GM19193 (cell line): ENCODE results near the gene TMA7.

ENCODE experiments used
- POLR2A ChIP-seq: IDR thresholded peaks from 4 replicates; pipeline ENCODE4 v1.6.1; 2011; ENCODE audit not compliant: insufficient read depth, insufficient read length; ENCODE audit errors: extremely low read depth

The TMA7 gene

GRCh38 chr3:48405971-48406370 is 34.1 kb upstream of the TMA7 start:
- TF ChIP-seq POLR2A, result no peak

GRCh38 chr3:48406443-48407431 is 33.3 kb upstream of the TMA7 start:
- no peak for TF ChIP-seq POLR2A

GRCh38 chr3:48407542-48408099 is 32.4 kb upstream of the TMA7 start:
- TF ChIP-seq POLR2A, result no peak

GRCh38 chr3:48408823-48409281 is 31.2 kb upstream of the TMA7 start:
- no peak for TF ChIP-seq POLR2A

GRCh38 chr3:48409291-48410201 is 30.5 kb upstream of the TMA7 start:
- no peak for TF ChIP-seq POLR2A

- TF ChIP-seq POLR2A, result no peak
These were observed 29.6 kb upstream of the TMA7 start for GRCh38 chr3:48410205-48411040.

- no peak for TF ChIP-seq POLR2A
These were observed 28.9 kb upstream of the TMA7 start for GRCh38 chr3:48411041-48411588.

- no peak for TF ChIP-seq POLR2A
These were observed 28.3 kb upstream of the TMA7 start for GRCh38 chr3:48411606-48412374.

GRCh38 chr3:48412375-48413001 is 27.6 kb upstream of the TMA7 start:
- no peak for TF ChIP-seq POLR2A

GRCh38 chr3:48413086-48413485 is 27.0 kb upstream of the TMA7 start:
- TF ChIP-seq POLR2A, result no peak

- no peak for TF ChIP-seq POLR2A
These were observed 26.4 kb upstream of the TMA7 start for GRCh38 chr3:48413611-48414010.

GRCh38 chr3:48414376-48415250 is 25.4 kb upstream of the TMA7 start:
- no peak for TF ChIP-seq POLR2A
